Measurements from ENCODE around the gene MRPL54. TPM values are rescaled to one million over a fixed set of nuclear protein-coding genes. Genes with fewer than 3 reads are reported as not detected.

The MRPL54 gene
- total RNA-seq, 1 experiment from 2014 or later = 73.9 TPM

GRCh38 chr19:3803986-3804385, 41.5 kb downstream of the MRPL54 start:
- H3K4me3 ChIP-seq (ENCODE audit: low read length) = no peak overlapping the region
- DNase-seq = no peak
- H4K20me1 ChIP-seq (ENCODE audit: low read length) = no peaks in the 10 kb centered on the region
- TF ChIP-seq, protein P1, sequence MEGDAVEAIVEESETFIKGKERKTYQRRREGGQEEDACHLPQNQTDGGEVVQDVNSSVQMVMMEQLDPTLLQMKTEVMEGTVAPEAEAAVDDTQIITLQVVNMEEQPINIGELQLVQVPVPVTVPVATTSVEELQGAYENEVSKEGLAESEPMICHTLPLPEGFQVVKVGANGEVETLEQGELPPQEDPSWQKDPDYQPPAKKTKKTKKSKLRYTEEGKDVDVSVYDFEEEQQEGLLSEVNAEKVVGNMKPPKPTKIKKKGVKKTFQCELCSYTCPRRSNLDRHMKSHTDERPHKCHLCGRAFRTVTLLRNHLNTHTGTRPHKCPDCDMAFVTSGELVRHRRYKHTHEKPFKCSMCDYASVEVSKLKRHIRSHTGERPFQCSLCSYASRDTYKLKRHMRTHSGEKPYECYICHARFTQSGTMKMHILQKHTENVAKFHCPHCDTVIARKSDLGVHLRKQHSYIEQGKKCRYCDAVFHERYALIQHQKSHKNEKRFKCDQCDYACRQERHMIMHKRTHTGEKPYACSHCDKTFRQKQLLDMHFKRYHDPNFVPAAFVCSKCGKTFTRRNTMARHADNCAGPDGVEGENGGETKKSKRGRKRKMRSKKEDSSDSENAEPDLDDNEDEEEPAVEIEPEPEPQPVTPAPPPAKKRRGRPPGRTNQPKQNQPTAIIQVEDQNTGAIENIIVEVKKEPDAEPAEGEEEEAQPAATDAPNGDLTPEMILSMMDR (conservative IDR thresholded peaks at IDR 0.05; ENCODE audit: low read depth, low read length) = no peak
- TF ChIP-seq EZH2 (IDR thresholded peaks at IDR 0.05; ENCODE audit: low read length, unreplicated experiment) = no peak
- no peak for TF ChIP-seq EZH2phosphoT487 (IDR thresholded peaks at IDR 0.05; ENCODE audit: borderline replicate concordance, low read length)
- no peak overlapping the region for H3K4me2 ChIP-seq (ENCODE audit: low read length)
- H3K36me3 ChIP-seq (ENCODE audit: low read depth, low read length) = no peaks in the 10 kb centered on the region
- intact Hi-C loops (cut with micrococcal nuclease) = no loop called here
- no peaks in the 10 kb centered on the region for H3K9me3 ChIP-seq (ENCODE audit: low read length)
- CTCF ChIA-PET = no interaction called here
- no peak overlapping the region for H3K9ac ChIP-seq (ENCODE audit: low read length)
- no peak overlapping the region for H3K27ac ChIP-seq (ENCODE audit: low read length)
- H3K79me2 ChIP-seq (ENCODE audit: low read length) = no peaks in the 10 kb centered on the region
- H3F3A ChIP-seq (ENCODE audit: low read length, unreplicated experiment) = no peaks in the 10 kb centered on the region
- no peak for ATAC-seq
- no TSS peak for BruUV-seq (replicated peaks)
- no peaks in the 10 kb centered on the region for H3K9me2 ChIP-seq (replicated peaks; ENCODE audit: low read length)
- no peaks in the 10 kb centered on the region for H3K27me3 ChIP-seq (ENCODE audit: low read length)
- POLR2A ChIA-PET (ENCODE audit: unreplicated experiment) = no interaction called here
- no peak overlapping the region for H2AFZ ChIP-seq (ENCODE audit: low read length)
- H3K4me1 ChIP-seq (ENCODE audit: insufficient read depth, low read length) = no peaks in the 10 kb centered on the region

GRCh38 chr19:3804429-3804828, 41.9 kb downstream of the MRPL54 start:
- H3K27ac ChIP-seq (ENCODE audit: low read length) = no peak overlapping the region
- H3K9me2 ChIP-seq (replicated peaks; ENCODE audit: low read length) = no peaks in the 10 kb centered on the region
- no peak overlapping the region for H3K4me2 ChIP-seq (ENCODE audit: low read length)
- intact Hi-C loops (cut with micrococcal nuclease) = no loop called here
- no peaks in the 10 kb centered on the region for H3K9me3 ChIP-seq (ENCODE audit: low read length)
- no peak overlapping the region for H2AFZ ChIP-seq (ENCODE audit: low read length)
- no peaks in the 10 kb centered on the region for H3K79me2 ChIP-seq (ENCODE audit: low read length)
- no peaks in the 10 kb centered on the region for H4K20me1 ChIP-seq (ENCODE audit: low read length)
- TF ChIP-seq EZH2 (IDR thresholded peaks at IDR 0.05; ENCODE audit: low read length, unreplicated experiment) = no peak
- no peak for TF ChIP-seq EZH2phosphoT487 (IDR thresholded peaks at IDR 0.05; ENCODE audit: borderline replicate concordance, low read length)
- TF ChIP-seq, protein P1 (conservative IDR thresholded peaks at IDR 0.05; ENCODE audit: low read depth, low read length) = no peak
- no peaks in the 10 kb centered on the region for H3K27me3 ChIP-seq (ENCODE audit: low read length)
- H3F3A ChIP-seq (ENCODE audit: low read length, unreplicated experiment) = no peaks in the 10 kb centered on the region
- CTCF ChIA-PET = no interaction called here
- no peak overlapping the region for H3K4me3 ChIP-seq (ENCODE audit: low read length)
- no peaks in the 10 kb centered on the region for H3K36me3 ChIP-seq (ENCODE audit: low read depth, low read length)
- BruUV-seq (replicated peaks) = no TSS peak
- no peak for ATAC-seq
- no peak overlapping the region for H3K9ac ChIP-seq (ENCODE audit: low read length)
- DNase-seq = no peak
- no peaks in the 10 kb centered on the region for H3K4me1 ChIP-seq (ENCODE audit: insufficient read depth, low read length)
- POLR2A ChIA-PET (ENCODE audit: unreplicated experiment) = no interaction called here

DNA sequence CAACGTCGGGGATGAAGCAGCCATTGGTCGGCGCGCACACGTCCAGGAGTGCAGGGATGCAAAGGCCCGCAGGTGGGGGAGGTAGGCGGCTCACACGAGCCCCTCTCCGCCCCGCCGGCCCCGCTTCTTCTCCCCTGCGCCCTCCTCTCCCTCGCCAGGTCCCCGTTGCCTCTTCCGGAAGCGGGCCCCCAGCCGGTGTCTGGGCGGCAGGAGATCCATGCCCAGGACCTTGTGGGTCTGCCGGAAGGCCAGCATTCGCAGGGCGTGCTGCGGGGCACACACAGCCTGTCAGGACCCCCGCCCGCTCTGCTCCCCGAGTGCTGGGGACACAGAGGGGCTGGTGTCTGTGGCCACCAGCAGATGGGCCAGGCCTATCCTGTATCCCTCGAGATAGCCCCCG, 43.4 kb downstream of the MRPL54 start:
- POLR2A ChIA-PET (ENCODE audit: unreplicated experiment) = no interaction called here
- no peak for ATAC-seq
- intact Hi-C loops (cut with micrococcal nuclease) = no loop called here
- CTCF ChIA-PET = no interaction called here
- Histone ChIP-seq H3K9me3 (ENCODE audit: low read length) (no peaks in the 10 kb centered on the region), H4K20me1 (ENCODE audit: low read length) (no peaks in the 10 kb centered on the region), H3F3A (ENCODE audit: low read length, unreplicated experiment) (no peaks in the 10 kb centered on the region), H3K4me2 (ENCODE audit: low read length) (no peak overlapping the region), H3K4me1 (ENCODE audit: insufficient read depth, low read length) (no peaks in the 10 kb centered on the region), H3K4me3 (ENCODE audit: low read length) (no peak overlapping the region), H3K79me2 (ENCODE audit: low read length) (no peaks in the 10 kb centered on the region), H3K27ac (ENCODE audit: low read length) (no peak overlapping the region), H3K9ac (ENCODE audit: low read length) (no peak overlapping the region), H3K9me2 (replicated peaks; ENCODE audit: low read length) (no peaks in the 10 kb centered on the region), H2AFZ (ENCODE audit: low read length) (no peak overlapping the region), H3K27me3 (ENCODE audit: low read length) (no peaks in the 10 kb centered on the region), H3K36me3 (ENCODE audit: low read depth, low read length) (no peaks in the 10 kb centered on the region)
- no peak for DNase-seq
- no TSS peak for BruUV-seq (replicated peaks)
- TF ChIP-seq EZH2 (IDR thresholded peaks at IDR 0.05; ENCODE audit: low read length, unreplicated experiment) (no peak), EZH2phosphoT487 (IDR thresholded peaks at IDR 0.05; ENCODE audit: borderline replicate concordance, low read length) (no peak)
- TF ChIP-seq, protein P1 (conservative IDR thresholded peaks at IDR 0.05; ENCODE audit: low read depth, low read length) = no peak

Measured in PC-3 (cell line).